GM18951 (cell line): ENCODE data around the gene PRKCI.

Experiments
- POLR2A ChIP-seq: IDR thresholded peaks from 4 replicates; pipeline ENCODE4 v1.6.1; 2011; ENCODE audit warnings: mild to moderate bottlenecking; ENCODE audit not compliant: insufficient read length, insufficient read depth; ENCODE audit errors: extremely low read depth
- in situ Hi-C: fragments of 300-500 bp; cut with MboI; formaldehyde crosslinking; loops from one replicate; pipeline ENCODE4 v1.12.0; 2022; ENCODE audit warnings: low sequenced_read_pairs, mixed read lengths, inconsistent platforms; ENCODE audit not compliant: unreplicated experiment

The PRKCI gene

GRCh38 chr3:170278627-170279026 lies 56.4 kb downstream of the PRKCI start:
- in situ Hi-C loops = no loop called here
- TF ChIP-seq POLR2A = no peak

GRCh38 chr3:170290194-170290593 lies 68.0 kb downstream of the PRKCI start:
- no peak for TF ChIP-seq POLR2A
- in situ Hi-C loops = no loop called here

- in situ Hi-C loops = no loop called here
- TF ChIP-seq POLR2A = no peak
Measured at GRCh38 chr3:170295586-170295985, 73.4 kb downstream of the PRKCI start.

- TF ChIP-seq POLR2A = no peak
- in situ Hi-C loops = no loop called here
Measured at GRCh38 chr3:170296703-170297102, 74.5 kb downstream of the PRKCI start.

GRCh38 chr3:170301405-170301804 lies 79.2 kb downstream of the PRKCI start:
- TF ChIP-seq POLR2A = no peak
- in situ Hi-C loops = loop anchor here (25.0 kb wide), 1 partner anchor 386 kb away; no protein-coding TSS in a partner anchor

GRCh38 chr3:170302008-170302407 lies 79.8 kb downstream of the PRKCI start:
- no peak for TF ChIP-seq POLR2A
- in situ Hi-C loops = loop anchor here (25.0 kb wide), 1 partner anchor 385 kb away; no protein-coding TSS in a partner anchor

- in situ Hi-C loops = loop anchor here (5.0 to 25.0 kb wide), 2 partner anchors 381 to 506 kb away; no protein-coding TSS in a partner anchor
- no peak for TF ChIP-seq POLR2A
Measured at GRCh38 chr3:170306015-170306414, 83.8 kb downstream of the PRKCI start.

GRCh38 chr3:170307671-170308405 lies 85.6 kb downstream of the PRKCI start:
- in situ Hi-C loops = loop anchor here (5.0 to 25.0 kb wide), 2 partner anchors 379 to 504 kb away; no protein-coding TSS in a partner anchor
- TF ChIP-seq POLR2A = no peak

GRCh38 chr3:170309046-170309445 lies 86.8 kb downstream of the PRKCI start:
- TF ChIP-seq POLR2A = no peak
- in situ Hi-C loops = loop anchor here (5.0 to 25.0 kb wide), 2 partner anchors 378 to 503 kb away; no protein-coding TSS in a partner anchor

- no peak for TF ChIP-seq POLR2A
- in situ Hi-C loops = loop anchor here (25.0 kb wide), 1 partner anchor 369 kb away; no protein-coding TSS in a partner anchor
Measured at GRCh38 chr3:170317954-170318353, 95.7 kb downstream of the PRKCI start.

GRCh38 chr3:170320461-170321121 lies 98.4 kb downstream of the PRKCI start:
- in situ Hi-C loops = loop anchor here (25.0 kb wide), 1 partner anchor 367 kb away; no protein-coding TSS in a partner anchor
- no peak for TF ChIP-seq POLR2A

- in situ Hi-C loops = loop anchor here (25.0 kb wide), 1 partner anchor 366 kb away; no protein-coding TSS in a partner anchor
- no peak for TF ChIP-seq POLR2A
Measured at GRCh38 chr3:170321321-170322034, 99.3 kb downstream of the PRKCI start.
